ENCODE data around the gene CDHR2.

Gene CDHR2

DNA sequence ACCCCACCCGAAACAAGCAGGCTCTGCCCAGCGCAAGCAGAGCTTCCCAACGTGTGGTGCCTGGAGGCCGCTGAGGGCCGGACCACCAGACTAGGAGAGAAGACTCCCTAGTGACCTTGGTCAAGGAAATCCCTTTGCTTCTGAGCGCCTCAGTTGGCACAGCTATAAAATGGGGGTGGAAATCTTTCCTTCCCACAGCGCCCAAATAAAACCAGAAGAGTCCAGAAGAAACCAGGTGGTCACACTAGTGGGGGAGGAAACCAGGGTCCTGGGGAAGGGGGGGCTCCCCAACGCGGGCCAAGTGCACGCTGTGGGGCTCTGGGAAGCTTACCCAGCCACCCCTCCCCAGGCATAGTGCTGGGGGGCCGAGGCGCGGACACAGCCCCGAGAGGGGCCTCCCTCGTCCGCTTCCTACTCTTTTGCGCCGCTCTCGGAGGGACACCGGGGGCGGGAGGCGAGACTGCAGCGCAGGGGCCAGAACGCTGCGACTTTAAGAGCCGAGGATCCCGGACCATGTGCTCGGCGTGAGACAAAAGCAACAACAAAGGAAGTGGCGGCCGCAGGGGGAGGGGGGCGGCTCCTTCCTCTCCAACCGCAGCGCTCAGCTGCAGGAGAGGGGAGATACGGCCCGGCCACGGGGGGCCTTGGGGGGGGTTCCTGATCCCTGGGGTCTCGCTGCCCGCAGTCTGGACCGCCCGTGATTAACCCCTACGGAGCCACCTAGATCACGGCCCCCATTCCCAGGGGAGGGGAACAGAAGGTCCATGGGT lies 12.8 kb upstream of the CDHR2 start:
- TF ChIP-seq EZH2 (optimal IDR thresholded peaks at IDR 0.05; ENCODE audit: low read depth, low read length) = no peak
- TF ChIP-seq, protein P1, sequence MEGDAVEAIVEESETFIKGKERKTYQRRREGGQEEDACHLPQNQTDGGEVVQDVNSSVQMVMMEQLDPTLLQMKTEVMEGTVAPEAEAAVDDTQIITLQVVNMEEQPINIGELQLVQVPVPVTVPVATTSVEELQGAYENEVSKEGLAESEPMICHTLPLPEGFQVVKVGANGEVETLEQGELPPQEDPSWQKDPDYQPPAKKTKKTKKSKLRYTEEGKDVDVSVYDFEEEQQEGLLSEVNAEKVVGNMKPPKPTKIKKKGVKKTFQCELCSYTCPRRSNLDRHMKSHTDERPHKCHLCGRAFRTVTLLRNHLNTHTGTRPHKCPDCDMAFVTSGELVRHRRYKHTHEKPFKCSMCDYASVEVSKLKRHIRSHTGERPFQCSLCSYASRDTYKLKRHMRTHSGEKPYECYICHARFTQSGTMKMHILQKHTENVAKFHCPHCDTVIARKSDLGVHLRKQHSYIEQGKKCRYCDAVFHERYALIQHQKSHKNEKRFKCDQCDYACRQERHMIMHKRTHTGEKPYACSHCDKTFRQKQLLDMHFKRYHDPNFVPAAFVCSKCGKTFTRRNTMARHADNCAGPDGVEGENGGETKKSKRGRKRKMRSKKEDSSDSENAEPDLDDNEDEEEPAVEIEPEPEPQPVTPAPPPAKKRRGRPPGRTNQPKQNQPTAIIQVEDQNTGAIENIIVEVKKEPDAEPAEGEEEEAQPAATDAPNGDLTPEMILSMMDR (IDR thresholded peaks at IDR 0.05; ENCODE audit: low read length) = no peak
- no peak for TF ChIP-seq EZH2phosphoT487 (IDR thresholded peaks at IDR 0.05; ENCODE audit: low read length)
- no peaks in the 10 kb centered on the region for H3K36me3 ChIP-seq (replicated peaks; ENCODE audit: insufficient read depth, low read length)
- peaks cover 39% of the 10 kb centered on the region for H3K79me2 ChIP-seq (ENCODE audit: low read length)
- peak overlapping the region; percentile 67 for H2AFZ ChIP-seq (ENCODE audit: low read length)
- H3F3A ChIP-seq (ENCODE audit: insufficient read depth, low read length) = peaks cover 5% of the 10 kb centered on the region; the same call in 1 of the 2 replicates
- H3K9ac ChIP-seq (ENCODE audit: low read length) = peak overlapping the region; percentile 86
- peak overlapping the region; percentile 97 for H3K4me3 ChIP-seq (ENCODE audit: low read length)
- peak overlapping the region; percentile 98 for H3K4me2 ChIP-seq (ENCODE audit: low read depth, low read length)
- no peaks in the 10 kb centered on the region for H3K9me3 ChIP-seq (replicated peaks; ENCODE audit: insufficient read depth, low read length)
- no peaks in the 10 kb centered on the region for H4K20me1 ChIP-seq (ENCODE audit: insufficient read depth, low read length)
- no peaks in the 10 kb centered on the region for H3K9me2 ChIP-seq (replicated peaks; ENCODE audit: insufficient read depth, low read length)
- peak; percentile 82 for DNase-seq
- no peaks in the 10 kb centered on the region for H3K27me3 ChIP-seq (replicated peaks; ENCODE audit: insufficient read depth, low read length)
- peak overlapping the region; percentile 83 for H3K27ac ChIP-seq (ENCODE audit: low read length)
- peaks cover 13% of the 10 kb centered on the region for H3K4me1 ChIP-seq (ENCODE audit: low read length)

DNA sequence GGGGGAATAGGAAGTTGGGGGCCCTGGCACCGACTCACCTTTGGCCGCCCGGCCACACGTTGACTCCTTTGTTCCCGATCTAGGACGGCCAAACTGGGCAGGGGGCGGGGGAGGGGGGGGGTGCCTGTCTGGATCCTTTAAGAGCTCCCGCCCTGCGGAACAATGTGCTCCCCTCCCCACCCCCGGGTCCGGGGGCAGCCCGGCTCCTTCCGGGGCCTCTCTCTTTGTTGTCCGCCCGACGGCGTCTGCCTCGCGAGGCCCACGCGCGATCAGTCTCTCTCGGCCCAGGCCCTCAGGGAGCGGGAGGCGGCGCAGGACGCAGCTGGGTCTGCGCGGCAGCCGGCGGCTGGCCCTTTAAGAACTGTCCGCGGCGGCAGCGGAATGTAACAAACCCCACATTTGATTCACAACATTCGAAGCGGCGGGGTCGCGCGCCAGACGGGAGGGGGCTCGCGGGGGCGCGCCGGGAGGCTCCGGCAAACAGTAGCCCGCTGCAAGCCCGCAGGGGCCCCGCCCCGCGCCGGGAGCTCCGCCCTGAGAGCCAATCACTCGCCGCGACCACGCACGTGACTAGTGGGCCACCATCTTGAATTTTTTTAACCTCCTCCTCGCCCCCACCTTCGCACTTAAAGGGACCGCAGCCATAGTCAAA lies 12.1 kb upstream of the CDHR2 start, which contains the start of gene RNF44:
TSS of gene RNF44 (minus strand) at position 501 of the 652 bp plus-strand sequence. CDS start 4,930 bp downstream, outside the sequence.
- Histone ChIP-seq H3K4me1 (ENCODE audit: low read length) (peaks cover 20% of the 10 kb centered on the region), H3K9me2 (replicated peaks; ENCODE audit: insufficient read depth, low read length) (no peaks in the 10 kb centered on the region), H3K27me3 (replicated peaks; ENCODE audit: insufficient read depth, low read length) (no peaks in the 10 kb centered on the region), H3K4me3 (ENCODE audit: low read length) (peak within 1 kb of the TSS; percentile 97), H3K27ac (ENCODE audit: low read length) (peak within 1 kb of the TSS; percentile 83), H4K20me1 (ENCODE audit: insufficient read depth, low read length) (no peaks in the 10 kb centered on the region), H3K9me3 (replicated peaks; ENCODE audit: insufficient read depth, low read length) (no peaks in the 10 kb centered on the region), H3K4me2 (ENCODE audit: low read depth, low read length) (peak within 1 kb of the TSS; percentile 98), H3F3A (ENCODE audit: insufficient read depth, low read length) (peaks cover 10% of the 10 kb centered on the region), H3K9ac (ENCODE audit: low read length) (peak within 1 kb of the TSS; percentile 86), H3K79me2 (ENCODE audit: low read length) (peaks cover 39% of the 10 kb centered on the region), H3K36me3 (replicated peaks; ENCODE audit: insufficient read depth, low read length) (no peaks in the 10 kb centered on the region), H2AFZ (ENCODE audit: low read length) (peak within 1 kb of the TSS; percentile 96)
- peak; percentile 97 for DNase-seq
- TF ChIP-seq, protein P1 (IDR thresholded peaks at IDR 0.05; ENCODE audit: low read length) = no peak
- TF ChIP-seq EZH2 (optimal IDR thresholded peaks at IDR 0.05; ENCODE audit: low read depth, low read length) = no peak
- no peak for TF ChIP-seq EZH2phosphoT487 (IDR thresholded peaks at IDR 0.05; ENCODE audit: low read length)

DNA sequence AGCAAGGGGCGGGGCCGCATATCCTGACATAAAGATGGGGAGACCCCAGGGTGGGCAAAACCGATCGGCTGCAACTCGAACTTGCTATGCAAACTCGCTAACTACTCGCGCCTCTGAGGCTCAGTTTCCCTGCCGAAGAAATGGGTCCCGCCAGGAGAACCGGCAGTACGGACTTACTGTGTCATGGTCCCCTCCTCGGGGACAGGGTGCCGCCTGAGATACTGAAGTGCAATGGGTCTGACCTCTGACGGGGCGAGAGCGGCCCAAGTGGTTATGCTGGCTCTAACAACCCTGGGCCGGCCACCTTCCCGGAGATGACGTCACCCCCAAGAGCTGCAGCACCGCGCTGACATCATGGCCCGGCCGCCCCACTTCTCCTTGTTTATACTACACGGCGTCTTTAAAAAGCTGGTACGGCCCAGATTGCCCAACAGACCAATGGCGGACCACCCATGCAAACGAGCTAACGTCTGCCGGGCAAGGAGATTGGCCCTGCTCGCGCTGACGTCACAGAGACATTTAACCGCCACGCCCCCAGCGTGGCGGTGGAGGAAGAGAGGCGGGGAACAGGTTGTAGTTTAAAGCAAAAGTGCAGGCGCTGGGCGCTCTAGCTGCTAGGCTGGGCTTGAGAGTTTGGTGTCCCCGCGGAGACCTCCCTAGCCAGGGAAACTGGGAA lies 11.4 kb upstream of the CDHR2 start:
- Histone ChIP-seq H3K79me2 (ENCODE audit: low read length) (peaks cover 38% of the 10 kb centered on the region), H3K27me3 (replicated peaks; ENCODE audit: insufficient read depth, low read length) (no peaks in the 10 kb centered on the region), H2AFZ (ENCODE audit: low read length) (peak overlapping the region; percentile 96), H3K9me3 (replicated peaks; ENCODE audit: insufficient read depth, low read length) (no peaks in the 10 kb centered on the region), H3K9me2 (replicated peaks; ENCODE audit: insufficient read depth, low read length) (no peaks in the 10 kb centered on the region), H4K20me1 (ENCODE audit: insufficient read depth, low read length) (no peaks in the 10 kb centered on the region), H3K4me1 (ENCODE audit: low read length) (peaks cover 25% of the 10 kb centered on the region), H3K9ac (ENCODE audit: low read length) (peak overlapping the region; percentile 86), H3K36me3 (replicated peaks; ENCODE audit: insufficient read depth, low read length) (no peaks in the 10 kb centered on the region), H3K4me3 (ENCODE audit: low read length) (peak overlapping the region; percentile 97), H3K27ac (ENCODE audit: low read length) (peak overlapping the region; percentile 83), H3F3A (ENCODE audit: insufficient read depth, low read length) (peaks cover 17% of the 10 kb centered on the region), H3K4me2 (ENCODE audit: low read depth, low read length) (peak overlapping the region; percentile 94)
- peak; percentile 100 for DNase-seq
- TF ChIP-seq EZH2phosphoT487 (IDR thresholded peaks at IDR 0.05; ENCODE audit: low read length) = no peak
- no peak for TF ChIP-seq EZH2 (optimal IDR thresholded peaks at IDR 0.05; ENCODE audit: low read depth, low read length)
- TF ChIP-seq, protein P1 (IDR thresholded peaks at IDR 0.05; ENCODE audit: low read length) = no peak

All from MM.1S (cell line).